ENCODE data around the gene ITPRIPL1.

- TF ChIP-seq SUZ12 (IDR thresholded peaks at IDR 0.05; ENCODE audit: extremely low read depth, insufficient read depth, insufficient read length) (no peak), YY1 (IDR thresholded peaks at IDR 0.05; ENCODE audit: insufficient read depth, insufficient read length) (no peak)
Measured at GRCh38 chr2:96291751-96292150, 33.4 kb upstream of the ITPRIPL1 start.

All from NT2/D1 (cell line).